ENCODE results near the gene NIPBL. TPM values are rescaled to one million over a fixed set of nuclear protein-coding genes. Genes with fewer than 3 reads are reported as not detected.

Gene NIPBL
- total and polyA plus RNA-seq, 8 donors, result 8.1 to 48.1 (median 26.4) TPM

DNA sequence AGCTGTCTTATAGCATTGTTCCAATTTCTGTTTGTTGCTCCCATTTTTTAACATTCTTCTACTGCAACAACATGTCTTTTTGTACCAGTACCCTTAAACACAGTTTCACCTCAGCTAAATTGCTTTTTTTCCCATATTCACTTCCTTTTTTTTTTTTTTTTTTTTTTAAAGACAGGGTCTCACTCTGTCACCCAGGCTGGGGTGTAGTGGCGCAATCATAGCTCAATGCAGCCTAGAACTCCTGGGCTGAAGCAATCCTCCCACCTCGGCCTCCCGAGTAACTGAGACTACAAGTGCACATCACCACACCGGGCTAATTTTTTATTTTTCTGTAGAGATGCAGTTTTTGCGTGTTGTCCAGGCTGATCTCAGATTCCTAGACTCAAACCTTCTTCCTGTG is 161.3 kb downstream of the NIPBL start:
- WGBS, 2 donors, result 98% methylated on average over 5 of the region's 5 CpGs
- H3K9me3 ChIP-seq, result no peaks in the 10 kb centered on the region
- ATAC-seq, result no peak
- no peak for FAIRE-seq
- H3K27ac ChIP-seq, result no peak overlapping the region
- no peak overlapping the region for H3K4me3 ChIP-seq
- no peaks in the 10 kb centered on the region for H3K27me3 ChIP-seq
- TF ChIP-seq, protein P1, sequence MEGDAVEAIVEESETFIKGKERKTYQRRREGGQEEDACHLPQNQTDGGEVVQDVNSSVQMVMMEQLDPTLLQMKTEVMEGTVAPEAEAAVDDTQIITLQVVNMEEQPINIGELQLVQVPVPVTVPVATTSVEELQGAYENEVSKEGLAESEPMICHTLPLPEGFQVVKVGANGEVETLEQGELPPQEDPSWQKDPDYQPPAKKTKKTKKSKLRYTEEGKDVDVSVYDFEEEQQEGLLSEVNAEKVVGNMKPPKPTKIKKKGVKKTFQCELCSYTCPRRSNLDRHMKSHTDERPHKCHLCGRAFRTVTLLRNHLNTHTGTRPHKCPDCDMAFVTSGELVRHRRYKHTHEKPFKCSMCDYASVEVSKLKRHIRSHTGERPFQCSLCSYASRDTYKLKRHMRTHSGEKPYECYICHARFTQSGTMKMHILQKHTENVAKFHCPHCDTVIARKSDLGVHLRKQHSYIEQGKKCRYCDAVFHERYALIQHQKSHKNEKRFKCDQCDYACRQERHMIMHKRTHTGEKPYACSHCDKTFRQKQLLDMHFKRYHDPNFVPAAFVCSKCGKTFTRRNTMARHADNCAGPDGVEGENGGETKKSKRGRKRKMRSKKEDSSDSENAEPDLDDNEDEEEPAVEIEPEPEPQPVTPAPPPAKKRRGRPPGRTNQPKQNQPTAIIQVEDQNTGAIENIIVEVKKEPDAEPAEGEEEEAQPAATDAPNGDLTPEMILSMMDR (IDR thresholded peaks at IDR 0.05), result no peak
- intact Hi-C loops (cut with DNase I), result no loop called here
- no peaks in the 10 kb centered on the region for H3K4me1 ChIP-seq
- no peak for DNase-seq
- peaks cover 0 to 27% (median 8%) of the 10 kb centered on the region in 3 donors for H3K36me3 ChIP-seq

DNA sequence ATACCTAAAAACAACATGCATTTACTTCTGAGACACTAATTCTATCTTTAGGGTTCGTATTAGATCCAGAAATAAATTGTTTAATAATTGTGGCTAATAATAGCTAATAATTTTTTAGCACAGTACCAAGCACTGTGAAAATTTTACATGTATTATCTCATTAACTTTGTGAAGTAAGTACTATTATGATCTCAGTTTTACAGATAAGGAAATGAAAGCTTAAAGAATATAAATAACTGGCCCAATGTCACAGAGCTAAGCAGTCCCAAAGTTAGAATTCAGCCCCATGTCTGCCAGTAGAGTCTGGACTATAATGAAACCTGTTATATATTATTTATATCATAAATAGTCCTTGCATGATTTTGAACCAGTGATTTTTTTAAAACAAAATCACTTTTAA is 163.3 kb downstream of the NIPBL start:
- peaks cover 0 to 28% (median 8%) of the 10 kb centered on the region in 3 donors for H3K36me3 ChIP-seq
- intact Hi-C loops (cut with DNase I), result no loop called here
- H3K4me3 ChIP-seq, result no peak overlapping the region
- 91 to 98% methylated on average over 1 of the region's 1 CpG for WGBS, 2 donors
- ATAC-seq (no peak), DNase-seq (no peak), FAIRE-seq (no peak)
- H3K27me3 ChIP-seq, result no peaks in the 10 kb centered on the region
- no peaks in the 10 kb centered on the region for H3K9me3 ChIP-seq
- no peak overlapping the region for H3K27ac ChIP-seq
- TF ChIP-seq, protein P1 (IDR thresholded peaks at IDR 0.05), result no peak
- no peaks in the 10 kb centered on the region for H3K4me1 ChIP-seq

- ATAC-seq, result no peak
- Histone ChIP-seq H3K9me3 (no peaks in the 10 kb centered on the region), H3K4me1 (peaks cover 0 to 3% (median 0%) of the 10 kb centered on the region in 3 donors), H3K27ac (no peak overlapping the region), H3K4me3 (no peak overlapping the region), H3K27me3 (no peaks in the 10 kb centered on the region), H3K36me3 (peaks cover 0 to 35% (median 8%) of the 10 kb centered on the region in 3 donors)
- WGBS, 2 donors, result 84 to 87% methylated on average over 2 of the region's 2 CpGs
- DNase-seq, result no peak
- TF ChIP-seq, protein P1 (IDR thresholded peaks at IDR 0.05), result no peak
- FAIRE-seq, result no peak
- intact Hi-C loops (cut with DNase I), result no loop called here
Observed at GRCh38 chr5:37043693-37044092, 167.1 kb downstream of the NIPBL start.

- 94 to 96% methylated on average over 4 of the region's 4 CpGs for WGBS, 2 donors
- TF ChIP-seq, protein P1 (IDR thresholded peaks at IDR 0.05), result no peak
- intact Hi-C loops (cut with DNase I), result no loop called here
- Histone ChIP-seq H3K9me3 (no peaks in the 10 kb centered on the region), H3K27ac (no peak overlapping the region), H3K4me3 (no peak overlapping the region), H3K36me3 (peaks cover 0 to 37% (median 8%) of the 10 kb centered on the region in 3 donors), H3K4me1 (peaks cover 0 to 3% (median 0%) of the 10 kb centered on the region in 3 donors), H3K27me3 (no peaks in the 10 kb centered on the region)
- ATAC-seq, result no peak
- no peak for FAIRE-seq
- no peak for DNase-seq
Observed at GRCh38 chr5:37044120-37044519, 167.6 kb downstream of the NIPBL start.

- ATAC-seq (peak in 1 of 4 donors; percentile 36), FAIRE-seq (no peak), DNase-seq (no peak)
- Histone ChIP-seq H3K36me3 (peaks cover 0 to 41% (median 4%) of the 10 kb centered on the region in 3 donors), H3K27me3 (no peaks in the 10 kb centered on the region), H3K9me3 (no peaks in the 10 kb centered on the region), H3K4me3 (no peak overlapping the region), H3K4me1 (peaks cover 0 to 3% (median 0%) of the 10 kb centered on the region in 3 donors), H3K27ac (no peak overlapping the region)
- intact Hi-C loops (cut with DNase I), result no loop called here
- TF ChIP-seq, protein P1 (IDR thresholded peaks at IDR 0.05), result no peak
- 64 to 75% methylated on average over 2 of the region's 2 CpGs for WGBS, 2 donors
Observed at GRCh38 chr5:37045703-37046102, 169.1 kb downstream of the NIPBL start.

Data from pancreas (tissue), 10 donors.